OCI-LY7 (cell line): ENCODE data around the gene MRPL53. TPM values are rescaled to one million over a fixed set of nuclear protein-coding genes. Genes with fewer than 3 reads are reported as not detected.

Experiments
- BruUV-seq: library from RNA; stranded (reverse); fragments of 400-500 nt; replicated peaks from 2 replicates; lab custom pipeline; 2021; lab: Mats Ljungman, UMichigan
- CTCF ChIA-PET: fragments of 300-600 bp; sonication (Branson Sonifier 250); formaldehyde crosslinking; loops from one replicate; lab custom pipeline; 2022; ENCODE audit warnings: antibody characterized with exemption; ENCODE audit not compliant: unreplicated experiment; lab: Charles Lee
- POLR2A ChIA-PET: fragments of 300-600 bp; sonication (Branson Sonifier 250); formaldehyde crosslinking; loops from one replicate; lab custom pipeline; 2022; ENCODE audit warnings: antibody characterized with exemption; lab: Charles Lee
- DNase-seq: peaks from one replicate; pipeline ENCODE4 v3.0.0-alpha.2; 2015; ENCODE audit warnings: low spot score
- H2AFZ ChIP-seq: fragments of 200-600 bp; sonication (generic), shearing (Covaris generic); 2 replicates; pipeline ENCODE4 v1.6.1; 2014; ENCODE audit warnings: mild to moderate bottlenecking, antibody characterized with exemption, low read length, moderate library complexity
- H3K27ac ChIP-seq: fragments of 200-600 bp; sonication (generic); 2 replicates; pipeline ENCODE4 v1.5.1; 2014; ENCODE audit warnings: mixed run types, low read depth, mild to moderate bottlenecking, moderate library complexity, low read length, inconsistent platforms; ENCODE audit not compliant: poor library complexity, severe bottlenecking
- H3K36me3 ChIP-seq: fragments of 200-600 bp; sonication (generic); 2 replicates; pipeline ENCODE4 v1.6.1; 2014; ENCODE audit warnings: mild to moderate bottlenecking, antibody characterized with exemption, low read length, moderate library complexity, mixed read lengths; ENCODE audit not compliant: insufficient read depth
- H3K4me1 ChIP-seq: fragments of 200-600 bp; sonication (generic); 2 replicates; pipeline ENCODE4 v1.5.1; 2014; ENCODE audit warnings: mild to moderate bottlenecking, low read length; ENCODE audit not compliant: insufficient read depth, poor library complexity, severe bottlenecking
- H3K4me2 ChIP-seq: fragments of 200-600 bp; sonication (generic); 2 replicates; pipeline ENCODE4 v1.6.1; 2014; ENCODE audit warnings: mild to moderate bottlenecking, low read length
- H3K4me3 ChIP-seq: fragments of 200-600 bp; sonication (generic); 2 replicates; pipeline ENCODE4 v1.5.1; 2014; ENCODE audit warnings: mild to moderate bottlenecking, low read depth, low read length; ENCODE audit not compliant: poor library complexity, severe bottlenecking
- H3K79me2 ChIP-seq: fragments of 200-600 bp; sonication (generic); 2 replicates; pipeline ENCODE4 v1.6.1; 2016; ENCODE audit warnings: low read depth, mild to moderate bottlenecking, low read length, moderate library complexity, mixed read lengths; ENCODE audit not compliant: insufficient read depth
- H3K9me2 ChIP-seq: fragments of 200-600 bp; sonication (generic); 2 replicates; pipeline ENCODE4 v1.6.1; 2016; ENCODE audit warnings: mild to moderate bottlenecking, low read length, mixed read lengths; ENCODE audit not compliant: insufficient read depth
- H3K9me3 ChIP-seq: fragments of 200-600 bp; sonication (generic); 2 replicates; pipeline ENCODE4 v1.6.1; 2014; ENCODE audit warnings: mild to moderate bottlenecking, mixed run types, low read length, mixed read lengths
- H4K20me1 ChIP-seq: fragments of 200-600 bp; sonication (generic); 2 replicates; pipeline ENCODE4 v1.6.1; 2014; ENCODE audit warnings: mild to moderate bottlenecking, antibody characterized with exemption, low read length, moderate library complexity, mixed read lengths; ENCODE audit not compliant: insufficient read depth
- EZH2phosphoT487 ChIP-seq: fragments of 200-600 bp; sonication (generic); IDR thresholded peaks from 2 replicates; pipeline ENCODE4 v1.6.1; 2018; ENCODE audit warnings: low read depth, borderline replicate concordance, mild to moderate bottlenecking, mixed run types, antibody characterized with exemption, low read length, moderate library complexity, mixed read lengths
- intact Hi-C: fragments of 100-400 bp; cut with micrococcal nuclease; formaldehyde crosslinking; loops from one replicate; pipeline ENCODE4 v1.10.0; 2022; ENCODE audit not compliant: unreplicated experiment
- total RNA-seq, 2 experiments: library from RNA; depleted of rRNA in 1 of 2; stranded (reverse); fragments of >200 nt in 1 of 2; shearing (Covaris generic) in 1 of 2; gene quantifications; 2 replicates each; pipeline ENCODE4 v1.2.3, GENCODE V29; 2014 to 2022
- TF ChIP-seq, protein P1 (sequence below): fragments of 200-600 bp; sonication (generic); conservative IDR thresholded peaks from 2 replicates; pipeline ENCODE4 v1.5.1; 2014; ENCODE audit warnings: mild to moderate bottlenecking, antibody characterized with exemption, low read length, moderate library complexity, mixed read lengths

The MRPL53 gene
- total RNA-seq, 2 experiments from 2014 or later: 85.7 to 102 TPM

DNA sequence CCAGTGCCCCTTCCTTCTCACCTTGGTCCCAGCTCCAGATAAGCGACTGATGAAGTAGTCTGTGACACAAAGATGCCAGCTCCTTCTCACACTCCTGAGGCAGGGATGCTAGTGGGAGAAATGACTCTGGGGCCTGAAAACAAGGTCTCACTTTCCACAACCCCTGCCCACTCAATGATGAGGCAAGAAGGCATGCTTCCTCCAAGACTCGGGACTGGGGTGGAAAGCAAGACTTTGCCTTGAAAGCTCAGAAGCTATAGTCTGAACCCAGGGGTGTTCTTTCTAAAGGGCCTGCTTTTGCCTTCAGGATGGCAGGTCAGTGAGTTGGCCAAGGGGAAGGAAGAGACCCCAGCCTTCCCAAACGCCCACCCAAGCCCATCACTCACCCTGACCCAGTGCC is 9.0 kb upstream of the MRPL53 start:
- H3K27ac ChIP-seq: no peak overlapping the region
- H3K9me2 ChIP-seq: no peaks in the 10 kb centered on the region
- ChIA-PET POLR2A (interaction anchor here (1.3 to 5.1 kb wide), 5 partner anchors 9 to 104 kb away, joined by 4 to 25 read pairs (median 9); partner anchors contain the start of genes AUP1, HTRA2, MRPL53 and WBP1), CTCF (interaction anchor here (4.1 kb wide), 1 partner anchor 49 kb away, joined by 18 read pairs; the partner anchor contains the start of genes AUP1 and HTRA2)
- BruUV-seq: no TSS peak
- no peak for DNase-seq
- H3K9me3 ChIP-seq: no peaks in the 10 kb centered on the region
- no peaks in the 10 kb centered on the region for H4K20me1 ChIP-seq
- peaks cover 18% of the 10 kb centered on the region for H3K4me1 ChIP-seq
- H3K4me3 ChIP-seq: peak overlapping the region; percentile 78
- H3K36me3 ChIP-seq: peaks cover 44% of the 10 kb centered on the region
- no peak overlapping the region for H2AFZ ChIP-seq
- H3K4me2 ChIP-seq: peak overlapping the region; percentile 90
- no peak for TF ChIP-seq EZH2phosphoT487
- TF ChIP-seq, protein P1, sequence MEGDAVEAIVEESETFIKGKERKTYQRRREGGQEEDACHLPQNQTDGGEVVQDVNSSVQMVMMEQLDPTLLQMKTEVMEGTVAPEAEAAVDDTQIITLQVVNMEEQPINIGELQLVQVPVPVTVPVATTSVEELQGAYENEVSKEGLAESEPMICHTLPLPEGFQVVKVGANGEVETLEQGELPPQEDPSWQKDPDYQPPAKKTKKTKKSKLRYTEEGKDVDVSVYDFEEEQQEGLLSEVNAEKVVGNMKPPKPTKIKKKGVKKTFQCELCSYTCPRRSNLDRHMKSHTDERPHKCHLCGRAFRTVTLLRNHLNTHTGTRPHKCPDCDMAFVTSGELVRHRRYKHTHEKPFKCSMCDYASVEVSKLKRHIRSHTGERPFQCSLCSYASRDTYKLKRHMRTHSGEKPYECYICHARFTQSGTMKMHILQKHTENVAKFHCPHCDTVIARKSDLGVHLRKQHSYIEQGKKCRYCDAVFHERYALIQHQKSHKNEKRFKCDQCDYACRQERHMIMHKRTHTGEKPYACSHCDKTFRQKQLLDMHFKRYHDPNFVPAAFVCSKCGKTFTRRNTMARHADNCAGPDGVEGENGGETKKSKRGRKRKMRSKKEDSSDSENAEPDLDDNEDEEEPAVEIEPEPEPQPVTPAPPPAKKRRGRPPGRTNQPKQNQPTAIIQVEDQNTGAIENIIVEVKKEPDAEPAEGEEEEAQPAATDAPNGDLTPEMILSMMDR: no peak
- H3K79me2 ChIP-seq: peaks cover 28% of the 10 kb centered on the region
- intact Hi-C loops: no loop called here

DNA sequence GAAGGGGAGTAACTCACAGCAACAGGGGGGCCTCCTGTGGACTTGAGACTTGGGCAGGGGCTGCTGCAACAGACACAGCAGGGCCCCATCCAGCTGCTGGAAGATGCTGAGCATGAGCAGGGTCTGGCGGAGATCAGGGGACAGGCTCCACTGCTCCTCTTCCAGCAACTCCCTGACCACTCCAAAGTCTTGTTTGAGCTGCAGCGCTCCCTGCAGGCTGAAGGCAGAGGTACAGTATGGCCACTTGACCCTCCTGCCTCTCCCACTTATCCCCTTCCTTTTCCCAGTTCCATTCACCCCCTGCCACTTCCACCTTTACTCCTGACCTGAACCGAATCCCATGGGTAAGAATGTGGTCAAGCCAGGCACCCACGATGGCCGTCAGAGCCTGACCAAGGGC is 2.4 kb upstream of the MRPL53 start:
- Histone ChIP-seq H3K79me2 (peaks cover 7% of the 10 kb centered on the region; the same call in 1 of the 2 replicates), H3K9me2 (no peaks in the 10 kb centered on the region), H3K4me2 (no peak overlapping the region), H4K20me1 (no peaks in the 10 kb centered on the region), H2AFZ (no peak overlapping the region), H3K36me3 (peaks cover 38% of the 10 kb centered on the region), H3K4me1 (peaks cover 16% of the 10 kb centered on the region), H3K4me3 (no peak overlapping the region), H3K9me3 (no peaks in the 10 kb centered on the region), H3K27ac (no peak overlapping the region)
- TF ChIP-seq, protein P1: peak; percentile 54
- TF ChIP-seq EZH2phosphoT487: no peak
- ChIA-PET POLR2A (interaction anchor here (0.6 to 1.2 kb wide), 2 partner anchors 17 to 20 kb away, joined by 3 to 5 read pairs; partner anchors contain the start of genes INO80B and WBP1), CTCF (no interaction called here)
- DNase-seq: no peak
- intact Hi-C loops: no loop called here
- no TSS peak for BruUV-seq

DNA sequence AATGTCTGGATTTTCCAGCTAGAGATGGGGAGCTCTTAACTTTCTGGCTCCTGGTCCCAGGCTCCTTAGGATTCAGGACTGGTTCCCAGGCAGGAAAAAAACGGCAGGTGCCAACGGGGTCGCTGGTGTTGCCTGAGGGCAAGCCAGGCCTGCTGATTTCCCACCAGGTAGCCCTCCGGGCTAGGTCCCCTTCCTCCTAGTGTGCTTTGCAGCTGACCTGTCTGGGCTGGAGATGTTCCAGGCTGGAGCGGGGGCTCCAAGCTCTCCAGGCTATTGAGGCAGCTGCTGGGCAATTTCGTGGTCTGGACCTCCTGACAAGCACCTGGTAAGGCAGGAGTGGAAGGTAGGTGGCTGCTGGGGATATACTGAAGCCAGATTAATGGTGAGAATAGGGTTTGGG is 2.0 kb upstream of the MRPL53 start:
- H3K36me3 ChIP-seq: peaks cover 34% of the 10 kb centered on the region
- H3K4me3 ChIP-seq: no peak overlapping the region
- CTCF ChIA-PET: interaction anchor here (0.6 kb wide), 2 partner anchors 22 to 77 kb away, joined by 5 read pairs; no protein-coding TSS in a partner anchor
- no TSS peak for BruUV-seq
- H3K4me1 ChIP-seq: peaks cover 16% of the 10 kb centered on the region
- no peaks in the 10 kb centered on the region for H3K9me2 ChIP-seq
- no peaks in the 10 kb centered on the region for H3K9me3 ChIP-seq
- intact Hi-C loops: no loop called here
- no peak for TF ChIP-seq EZH2phosphoT487
- POLR2A ChIA-PET: interaction anchor here (0.6 to 1.2 kb wide), 5 partner anchors 17 to 327 kb away, joined by 3 to 5 read pairs (median 4); partner anchors contain the start of genes HTRA2, INO80B and WBP1
- no peaks in the 10 kb centered on the region for H4K20me1 ChIP-seq
- no peak overlapping the region for H2AFZ ChIP-seq
- DNase-seq: no peak
- H3K4me2 ChIP-seq: no peak overlapping the region
- H3K27ac ChIP-seq: no peak overlapping the region
- H3K79me2 ChIP-seq: peaks cover 7% of the 10 kb centered on the region; the same call in 1 of the 2 replicates
